Measurements from ENCODE around the gene GADD45A.

DNA sequence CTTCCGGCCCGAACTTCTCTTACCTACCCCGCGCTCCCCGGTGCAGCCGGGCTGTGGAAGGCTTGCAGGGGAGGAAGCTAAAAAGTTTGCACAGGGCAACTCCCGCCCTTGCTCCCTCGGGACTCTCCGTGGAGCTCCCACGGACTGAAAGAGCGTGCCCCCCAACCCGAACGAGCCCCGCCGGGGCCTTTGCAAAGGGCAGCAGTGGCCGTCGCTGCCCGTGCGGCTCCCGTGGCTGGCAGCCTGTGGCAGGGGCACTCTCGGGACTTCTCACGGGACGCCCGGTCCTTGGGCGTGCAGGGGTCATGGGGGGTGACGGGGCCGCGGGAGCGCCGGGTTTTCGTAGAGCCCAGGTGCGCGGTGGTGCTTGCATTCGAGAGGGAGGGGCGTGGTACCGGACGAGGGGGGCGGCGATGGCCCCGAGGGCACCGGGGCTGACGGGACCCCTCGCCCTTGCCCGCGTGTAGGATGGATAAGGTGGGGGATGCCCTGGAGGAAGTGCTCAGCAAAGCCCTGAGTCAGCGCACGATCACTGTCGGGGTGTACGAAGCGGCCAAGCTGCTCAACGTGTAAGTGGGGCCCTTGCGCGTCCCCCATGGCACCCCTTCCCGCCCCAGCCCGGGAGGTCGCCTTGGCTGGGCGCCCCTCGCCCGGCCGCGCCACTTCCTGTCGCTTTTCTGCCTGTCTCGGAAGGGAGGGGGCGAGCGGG is 711 bp downstream of the GADD45A start:
- TF ChIP-seq ZNF8 (CRISPR knock-in tag; IDR thresholded peaks at IDR 0.05) (no peak), ESRRG (CRISPR knock-in tag; IDR thresholded peaks at IDR 0.05) (no peak), SNAI2 (CRISPR knock-in tag; IDR thresholded peaks at IDR 0.05) (no peak), OSR1 (CRISPR knock-in tag; IDR thresholded peaks at IDR 0.05) (no peak), PPARA (CRISPR knock-in tag; IDR thresholded peaks at IDR 0.05; ENCODE audit: borderline replicate concordance) (no peak), RARB (CRISPR knock-in tag; IDR thresholded peaks at IDR 0.05) (no peak), ARNTL (CRISPR knock-in tag; IDR thresholded peaks at IDR 0.05; ENCODE audit: borderline replicate concordance, low read depth) (no peak), ZNF565 (CRISPR knock-in tag; conservative IDR thresholded peaks at IDR 0.05; ENCODE audit: low read depth) (no peak)
- TF ChIP-seq, protein P1, sequence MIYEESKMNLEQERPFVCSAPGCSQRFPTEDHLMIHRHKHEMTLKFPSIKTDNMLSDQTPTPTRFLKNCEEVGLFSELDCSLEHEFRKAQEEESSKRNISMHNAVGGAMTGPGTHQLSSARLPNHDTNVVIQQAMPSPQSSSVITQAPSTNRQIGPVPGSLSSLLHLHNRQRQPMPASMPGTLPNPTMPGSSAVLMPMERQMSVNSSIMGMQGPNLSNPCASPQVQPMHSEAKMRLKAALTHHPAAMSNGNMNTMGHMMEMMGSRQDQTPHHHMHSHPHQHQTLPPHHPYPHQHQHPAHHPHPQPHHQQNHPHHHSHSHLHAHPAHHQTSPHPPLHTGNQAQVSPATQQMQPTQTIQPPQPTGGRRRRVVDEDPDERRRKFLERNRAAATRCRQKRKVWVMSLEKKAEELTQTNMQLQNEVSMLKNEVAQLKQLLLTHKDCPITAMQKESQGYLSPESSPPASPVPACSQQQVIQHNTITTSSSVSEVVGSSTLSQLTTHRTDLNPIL (CRISPR knock-in tag; IDR thresholded peaks at IDR 0.05; ENCODE audit: low read depth), result no peak
- TF ChIP-seq, protein P2, sequence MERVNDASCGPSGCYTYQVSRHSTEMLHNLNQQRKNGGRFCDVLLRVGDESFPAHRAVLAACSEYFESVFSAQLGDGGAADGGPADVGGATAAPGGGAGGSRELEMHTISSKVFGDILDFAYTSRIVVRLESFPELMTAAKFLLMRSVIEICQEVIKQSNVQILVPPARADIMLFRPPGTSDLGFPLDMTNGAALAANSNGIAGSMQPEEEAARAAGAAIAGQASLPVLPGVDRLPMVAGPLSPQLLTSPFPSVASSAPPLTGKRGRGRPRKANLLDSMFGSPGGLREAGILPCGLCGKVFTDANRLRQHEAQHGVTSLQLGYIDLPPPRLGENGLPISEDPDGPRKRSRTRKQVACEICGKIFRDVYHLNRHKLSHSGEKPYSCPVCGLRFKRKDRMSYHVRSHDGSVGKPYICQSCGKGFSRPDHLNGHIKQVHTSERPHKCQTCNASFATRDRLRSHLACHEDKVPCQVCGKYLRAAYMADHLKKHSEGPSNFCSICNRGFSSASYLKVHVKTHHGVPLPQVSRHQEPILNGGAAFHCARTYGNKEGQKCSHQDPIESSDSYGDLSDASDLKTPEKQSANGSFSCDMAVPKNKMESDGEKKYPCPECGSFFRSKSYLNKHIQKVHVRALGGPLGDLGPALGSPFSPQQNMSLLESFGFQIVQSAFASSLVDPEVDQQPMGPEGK (CRISPR knock-in tag; IDR thresholded peaks at IDR 0.05; ENCODE audit: borderline replicate concordance), result no peak
- TF ChIP-seq, protein P3, sequence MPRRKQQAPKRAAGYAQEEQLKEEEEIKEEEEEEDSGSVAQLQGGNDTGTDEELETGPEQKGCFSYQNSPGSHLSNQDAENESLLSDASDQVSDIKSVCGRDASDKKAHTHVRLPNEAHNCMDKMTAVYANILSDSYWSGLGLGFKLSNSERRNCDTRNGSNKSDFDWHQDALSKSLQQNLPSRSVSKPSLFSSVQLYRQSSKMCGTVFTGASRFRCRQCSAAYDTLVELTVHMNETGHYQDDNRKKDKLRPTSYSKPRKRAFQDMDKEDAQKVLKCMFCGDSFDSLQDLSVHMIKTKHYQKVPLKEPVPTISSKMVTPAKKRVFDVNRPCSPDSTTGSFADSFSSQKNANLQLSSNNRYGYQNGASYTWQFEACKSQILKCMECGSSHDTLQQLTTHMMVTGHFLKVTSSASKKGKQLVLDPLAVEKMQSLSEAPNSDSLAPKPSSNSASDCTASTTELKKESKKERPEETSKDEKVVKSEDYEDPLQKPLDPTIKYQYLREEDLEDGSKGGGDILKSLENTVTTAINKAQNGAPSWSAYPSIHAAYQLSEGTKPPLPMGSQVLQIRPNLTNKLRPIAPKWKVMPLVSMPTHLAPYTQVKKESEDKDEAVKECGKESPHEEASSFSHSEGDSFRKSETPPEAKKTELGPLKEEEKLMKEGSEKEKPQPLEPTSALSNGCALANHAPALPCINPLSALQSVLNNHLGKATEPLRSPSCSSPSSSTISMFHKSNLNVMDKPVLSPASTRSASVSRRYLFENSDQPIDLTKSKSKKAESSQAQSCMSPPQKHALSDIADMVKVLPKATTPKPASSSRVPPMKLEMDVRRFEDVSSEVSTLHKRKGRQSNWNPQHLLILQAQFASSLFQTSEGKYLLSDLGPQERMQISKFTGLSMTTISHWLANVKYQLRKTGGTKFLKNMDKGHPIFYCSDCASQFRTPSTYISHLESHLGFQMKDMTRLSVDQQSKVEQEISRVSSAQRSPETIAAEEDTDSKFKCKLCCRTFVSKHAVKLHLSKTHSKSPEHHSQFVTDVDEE (CRISPR knock-in tag; IDR thresholded peaks at IDR 0.05), result no peak
- TF ChIP-seq, protein P4, sequence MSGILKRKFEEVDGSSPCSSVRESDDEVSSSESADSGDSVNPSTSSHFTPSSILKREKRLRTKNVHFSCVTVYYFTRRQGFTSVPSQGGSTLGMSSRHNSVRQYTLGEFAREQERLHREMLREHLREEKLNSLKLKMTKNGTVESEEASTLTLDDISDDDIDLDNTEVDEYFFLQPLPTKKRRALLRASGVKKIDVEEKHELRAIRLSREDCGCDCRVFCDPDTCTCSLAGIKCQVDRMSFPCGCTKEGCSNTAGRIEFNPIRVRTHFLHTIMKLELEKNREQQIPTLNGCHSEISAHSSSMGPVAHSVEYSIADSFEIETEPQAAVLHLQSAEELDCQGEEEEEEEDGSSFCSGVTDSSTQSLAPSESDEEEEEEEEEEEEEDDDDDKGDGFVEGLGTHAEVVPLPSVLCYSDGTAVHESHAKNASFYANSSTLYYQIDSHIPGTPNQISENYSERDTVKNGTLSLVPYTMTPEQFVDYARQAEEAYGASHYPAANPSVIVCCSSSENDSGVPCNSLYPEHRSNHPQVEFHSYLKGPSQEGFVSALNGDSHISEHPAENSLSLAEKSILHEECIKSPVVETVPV (CRISPR knock-in tag; IDR thresholded peaks at IDR 0.05), result no peak
